ENCODE measurements around the gene DMRTB1.

The DMRTB1 gene

GRCh38 chr1:53435151-53435550, 24.0 kb upstream of the DMRTB1 start:
- DNase-seq (ENCODE audit: low read depth in 2 of 2) = no peak

GRCh38 chr1:53438427-53439336, 20.5 kb upstream of the DMRTB1 start:
- no peak for DNase-seq (ENCODE audit: low read depth in 2 of 2)

GRCh38 chr1:53439337-53440207, 19.6 kb upstream of the DMRTB1 start:
- no peak for DNase-seq (ENCODE audit: low read depth in 2 of 2)

- no peak for DNase-seq (ENCODE audit: low read depth in 2 of 2)
Measured at GRCh38 chr1:53440633-53441032, 18.6 kb upstream of the DMRTB1 start.

GRCh38 chr1:53442299-53442698, 16.9 kb upstream of the DMRTB1 start:
- no peak for DNase-seq (ENCODE audit: low read depth in 2 of 2)

GRCh38 chr1:53446051-53446450, 13.1 kb upstream of the DMRTB1 start:
- no peak for DNase-seq (ENCODE audit: low read depth in 2 of 2)

- no peak for DNase-seq (ENCODE audit: low read depth in 2 of 2)
Measured at GRCh38 chr1:53447413-53447812, 11.8 kb upstream of the DMRTB1 start.

- DNase-seq (ENCODE audit: low read depth in 2 of 2) = no peak
Measured at GRCh38 chr1:53448241-53448841, 10.9 kb upstream of the DMRTB1 start.

GRCh38 chr1:53449021-53449420, 10.2 kb upstream of the DMRTB1 start:
- no peak for DNase-seq (ENCODE audit: low read depth in 2 of 2)

GRCh38 chr1:53449693-53450092, 9.5 kb upstream of the DMRTB1 start:
- DNase-seq (ENCODE audit: low read depth in 2 of 2) = no peak

- no peak for DNase-seq (ENCODE audit: low read depth in 2 of 2)
Measured at GRCh38 chr1:53450225-53450624, 9.0 kb upstream of the DMRTB1 start.

- no peak for DNase-seq (ENCODE audit: low read depth in 2 of 2)
Measured at GRCh38 chr1:53454019-53454418, 5.2 kb upstream of the DMRTB1 start.

GRCh38 chr1:53455364-53455991, 3.7 kb upstream of the DMRTB1 start:
- DNase-seq (ENCODE audit: low read depth in 2 of 2) = no peak

- no peak for DNase-seq (ENCODE audit: low read depth in 2 of 2)
Measured at GRCh38 chr1:53458634-53459033, 565 bp upstream of the DMRTB1 start.

GRCh38 chr1:53460211-53460634, 1.0 kb downstream of the DMRTB1 start:
- DNase-seq (ENCODE audit: low read depth in 2 of 2) = no peak

GRCh38 chr1:53460666-53461322, 1.6 kb downstream of the DMRTB1 start:
- no peak for DNase-seq (ENCODE audit: low read depth in 2 of 2)

GRCh38 chr1:53461323-53462044, 2.3 kb downstream of the DMRTB1 start:
- DNase-seq (ENCODE audit: low read depth in 2 of 2) = no peak

GRCh38 chr1:53462193-53462592, 3.0 kb downstream of the DMRTB1 start:
- DNase-seq (ENCODE audit: low read depth in 2 of 2) = no peak

- no peak for DNase-seq (ENCODE audit: low read depth in 2 of 2)
Measured at GRCh38 chr1:53462769-53463501, 3.7 kb downstream of the DMRTB1 start.

Measured in stimulated activated CD4-positive, alpha-beta T cell treated with anti-CD3 and anti-CD28 coated beads, Interleukin-15, amount 100 ng/mL, for 48 hours (primary cell).